NCI-H345 treated with DMSO at 0.1 percent for 48 hours (cell line): ENCODE results near the gene CCDC117.

ENCODE experiments used
- DNase-seq: peaks from one replicate; lab custom pipeline; 2025; ENCODE audit not compliant: unreplicated experiment; lab: John Stamatoyannopoulos, UW

Gene CCDC117

GRCh38 chr22:28769394-28770085 is 3.0 kb upstream of the CCDC117 start:
- DNase-seq, result no peak

GRCh38 chr22:28771195-28771791 is 1.2 kb upstream of the CCDC117 start:
- peak; percentile 18 for DNase-seq

GRCh38 chr22:28773461-28773867 is 969 bp downstream of the CCDC117 start:
- no peak for DNase-seq

GRCh38 chr22:28774378-28774777 is 1.9 kb downstream of the CCDC117 start:
- DNase-seq, result no peak

GRCh38 chr22:28779833-28780232 is 7.3 kb downstream of the CCDC117 start:
- no peak for DNase-seq

- no peak for DNase-seq
These were observed 7.8 kb downstream of the CCDC117 start for GRCh38 chr22:28780296-28780695.

- no peak for DNase-seq
These were observed 11.5 kb downstream of the CCDC117 start for GRCh38 chr22:28783786-28784671.

- DNase-seq, result no peak
These were observed 16.1 kb downstream of the CCDC117 start for GRCh38 chr22:28788601-28789000.

GRCh38 chr22:28791124-28791523 is 18.6 kb downstream of the CCDC117 start:
- DNase-seq, result no peak

GRCh38 chr22:28791841-28792490 is 19.5 kb downstream of the CCDC117 start:
- DNase-seq, result no peak

GRCh38 chr22:28792491-28793383 is 20.2 kb downstream of the CCDC117 start:
- no peak for DNase-seq

- no peak for DNase-seq
These were observed 21.6 kb downstream of the CCDC117 start for GRCh38 chr22:28793976-28794584.

GRCh38 chr22:28795071-28795693 is 22.7 kb downstream of the CCDC117 start:
- no peak for DNase-seq

- DNase-seq, result no peak
These were observed 23.7 kb downstream of the CCDC117 start for GRCh38 chr22:28795932-28796856.

GRCh38 chr22:28798810-28799605 is 26.5 kb downstream of the CCDC117 start:
- no peak for DNase-seq

- DNase-seq, result no peak
These were observed 27.3 kb downstream of the CCDC117 start for GRCh38 chr22:28799606-28800307.
